ENCODE measurements around the gene DNMT3B.

GRCh38 chr20:32803092-32803491 is 40.9 kb downstream of the DNMT3B start:
- no peak for TF ChIP-seq CTCF (IDR thresholded peaks at IDR 0.05 in 2 of 3, conservative IDR thresholded peaks at IDR 0.05 in 1 of 3; ENCODE audit: insufficient read depth in 2 of 3, low read depth in 1 of 3, low read length in 3 of 3)
- no peak for TF ChIP-seq CEBPZ (IDR thresholded peaks at IDR 0.05; ENCODE audit: borderline replicate concordance, low read depth, low read length)
- TF ChIP-seq BCLAF1 (IDR thresholded peaks at IDR 0.05; ENCODE audit: borderline replicate concordance in 1 of 2, control insufficient read depth in 1 of 2, low read depth in 2 of 2, low read length in 1 of 2), result no peak
- no peak for TF ChIP-seq ZKSCAN1 (IDR thresholded peaks at IDR 0.05; ENCODE audit: low read depth, low read length)
- no peak for TF ChIP-seq NFRKB (IDR thresholded peaks at IDR 0.05; ENCODE audit: low read depth)
- TF ChIP-seq, protein P1, sequence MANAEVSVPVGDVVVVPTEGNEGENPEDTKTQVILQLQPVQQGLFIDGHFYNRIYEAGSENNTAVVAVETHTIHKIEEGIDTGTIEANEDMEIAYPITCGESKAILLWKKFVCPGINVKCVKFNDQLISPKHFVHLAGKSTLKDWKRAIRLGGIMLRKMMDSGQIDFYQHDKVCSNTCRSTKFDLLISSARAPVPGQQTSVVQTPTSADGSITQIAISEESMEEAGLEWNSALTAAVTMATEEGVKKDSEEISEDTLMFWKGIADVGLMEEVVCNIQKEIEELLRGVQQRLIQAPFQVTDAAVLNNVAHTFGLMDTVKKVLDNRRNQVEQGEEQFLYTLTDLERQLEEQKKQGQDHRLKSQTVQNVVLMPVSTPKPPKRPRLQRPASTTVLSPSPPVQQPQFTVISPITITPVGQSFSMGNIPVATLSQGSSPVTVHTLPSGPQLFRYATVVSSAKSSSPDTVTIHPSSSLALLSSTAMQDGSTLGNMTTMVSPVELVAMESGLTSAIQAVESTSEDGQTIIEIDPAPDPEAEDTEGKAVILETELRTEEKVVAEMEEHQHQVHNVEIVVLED (CRISPR knock-in tag; IDR thresholded peaks at IDR 0.05), result no peak
- no peak for TF ChIP-seq NFE2 (IDR thresholded peaks at IDR 0.05; ENCODE audit: low read depth)
- TF ChIP-seq HEY1 (CRISPR knock-in tag; IDR thresholded peaks at IDR 0.05; ENCODE audit: borderline replicate concordance), result no peak
- TF ChIP-seq THAP7 (CRISPR knock-in tag; IDR thresholded peaks at IDR 0.05), result no peak
- TF ChIP-seq, protein P2, sequence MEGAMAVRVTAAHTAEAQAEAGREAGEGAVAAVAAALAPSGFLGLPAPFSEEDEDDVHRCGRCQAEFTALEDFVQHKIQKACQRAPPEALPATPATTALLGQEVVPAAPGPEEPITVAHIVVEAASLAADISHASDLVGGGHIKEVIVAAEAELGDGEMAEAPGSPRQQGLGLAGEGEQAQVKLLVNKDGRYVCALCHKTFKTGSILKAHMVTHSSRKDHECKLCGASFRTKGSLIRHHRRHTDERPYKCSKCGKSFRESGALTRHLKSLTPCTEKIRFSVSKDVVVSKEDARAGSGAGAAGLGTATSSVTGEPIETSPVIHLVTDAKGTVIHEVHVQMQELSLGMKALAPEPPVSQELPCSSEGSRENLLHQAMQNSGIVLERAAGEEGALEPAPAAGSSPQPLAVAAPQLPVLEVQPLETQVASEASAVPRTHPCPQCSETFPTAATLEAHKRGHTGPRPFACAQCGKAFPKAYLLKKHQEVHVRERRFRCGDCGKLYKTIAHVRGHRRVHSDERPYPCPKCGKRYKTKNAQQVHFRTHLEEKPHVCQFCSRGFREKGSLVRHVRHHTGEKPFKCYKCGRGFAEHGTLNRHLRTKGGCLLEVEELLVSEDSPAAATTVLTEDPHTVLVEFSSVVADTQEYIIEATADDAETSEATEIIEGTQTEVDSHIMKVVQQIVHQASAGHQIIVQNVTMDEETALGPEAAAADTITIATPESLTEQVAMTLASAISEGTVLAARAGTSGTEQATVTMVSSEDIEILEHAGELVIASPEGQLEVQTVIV (CRISPR knock-in tag; IDR thresholded peaks at IDR 0.05; ENCODE audit: borderline replicate concordance), result no peak
- TF ChIP-seq RNF2 (IDR thresholded peaks at IDR 0.05), result no peak
- no peak for TF ChIP-seq MCM3 (IDR thresholded peaks at IDR 0.05)
- no peak for TF ChIP-seq MYC (IDR thresholded peaks at IDR 0.05; ENCODE audit: low read depth, low read length)
- TF ChIP-seq MYC (CRISPR knock-in tag; IDR thresholded peaks at IDR 0.05; ENCODE audit: borderline replicate concordance, low read depth), result no peak

Measured in K562 (cell line).